WI38 (cell line): ENCODE results near the gene CDH15.

Experiments
- H3K4me3 ChIP-seq: 2 replicates; pipeline ENCODE4 v1.5.1; 2011; ENCODE audit warnings: low read depth, mild to moderate bottlenecking, control low read depth, low read length
- TF ChIP-seq, protein P1 (sequence below): IDR thresholded peaks from 2 replicates; pipeline ENCODE4 v1.5.1; 2012; ENCODE audit warnings: low read depth, mild to moderate bottlenecking, control low read depth, low read length

The CDH15 gene

DNA sequence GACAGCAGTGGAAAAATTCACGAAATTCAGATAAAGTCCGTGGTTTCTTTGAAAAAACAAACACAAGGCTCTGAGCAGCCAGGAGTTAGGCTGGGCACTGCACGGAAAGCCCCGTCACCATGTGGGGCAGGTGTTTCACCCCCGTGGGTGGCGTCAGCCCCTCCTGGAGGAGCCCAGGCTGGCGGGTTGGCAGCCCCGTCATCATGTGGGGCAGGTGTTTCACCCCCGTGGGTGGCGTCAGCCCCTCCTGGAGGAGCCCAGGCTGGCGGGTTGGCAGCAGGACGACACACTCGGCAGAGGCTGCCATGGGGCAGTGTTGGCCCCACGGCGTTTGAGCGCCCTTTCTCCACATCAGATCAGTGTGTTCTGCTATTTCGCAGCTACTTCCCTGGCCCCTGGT lies 39.8 kb upstream of the CDH15 start:
- TF ChIP-seq, protein P1, sequence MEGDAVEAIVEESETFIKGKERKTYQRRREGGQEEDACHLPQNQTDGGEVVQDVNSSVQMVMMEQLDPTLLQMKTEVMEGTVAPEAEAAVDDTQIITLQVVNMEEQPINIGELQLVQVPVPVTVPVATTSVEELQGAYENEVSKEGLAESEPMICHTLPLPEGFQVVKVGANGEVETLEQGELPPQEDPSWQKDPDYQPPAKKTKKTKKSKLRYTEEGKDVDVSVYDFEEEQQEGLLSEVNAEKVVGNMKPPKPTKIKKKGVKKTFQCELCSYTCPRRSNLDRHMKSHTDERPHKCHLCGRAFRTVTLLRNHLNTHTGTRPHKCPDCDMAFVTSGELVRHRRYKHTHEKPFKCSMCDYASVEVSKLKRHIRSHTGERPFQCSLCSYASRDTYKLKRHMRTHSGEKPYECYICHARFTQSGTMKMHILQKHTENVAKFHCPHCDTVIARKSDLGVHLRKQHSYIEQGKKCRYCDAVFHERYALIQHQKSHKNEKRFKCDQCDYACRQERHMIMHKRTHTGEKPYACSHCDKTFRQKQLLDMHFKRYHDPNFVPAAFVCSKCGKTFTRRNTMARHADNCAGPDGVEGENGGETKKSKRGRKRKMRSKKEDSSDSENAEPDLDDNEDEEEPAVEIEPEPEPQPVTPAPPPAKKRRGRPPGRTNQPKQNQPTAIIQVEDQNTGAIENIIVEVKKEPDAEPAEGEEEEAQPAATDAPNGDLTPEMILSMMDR: no peak
- H3K4me3 ChIP-seq: no peak overlapping the region

DNA sequence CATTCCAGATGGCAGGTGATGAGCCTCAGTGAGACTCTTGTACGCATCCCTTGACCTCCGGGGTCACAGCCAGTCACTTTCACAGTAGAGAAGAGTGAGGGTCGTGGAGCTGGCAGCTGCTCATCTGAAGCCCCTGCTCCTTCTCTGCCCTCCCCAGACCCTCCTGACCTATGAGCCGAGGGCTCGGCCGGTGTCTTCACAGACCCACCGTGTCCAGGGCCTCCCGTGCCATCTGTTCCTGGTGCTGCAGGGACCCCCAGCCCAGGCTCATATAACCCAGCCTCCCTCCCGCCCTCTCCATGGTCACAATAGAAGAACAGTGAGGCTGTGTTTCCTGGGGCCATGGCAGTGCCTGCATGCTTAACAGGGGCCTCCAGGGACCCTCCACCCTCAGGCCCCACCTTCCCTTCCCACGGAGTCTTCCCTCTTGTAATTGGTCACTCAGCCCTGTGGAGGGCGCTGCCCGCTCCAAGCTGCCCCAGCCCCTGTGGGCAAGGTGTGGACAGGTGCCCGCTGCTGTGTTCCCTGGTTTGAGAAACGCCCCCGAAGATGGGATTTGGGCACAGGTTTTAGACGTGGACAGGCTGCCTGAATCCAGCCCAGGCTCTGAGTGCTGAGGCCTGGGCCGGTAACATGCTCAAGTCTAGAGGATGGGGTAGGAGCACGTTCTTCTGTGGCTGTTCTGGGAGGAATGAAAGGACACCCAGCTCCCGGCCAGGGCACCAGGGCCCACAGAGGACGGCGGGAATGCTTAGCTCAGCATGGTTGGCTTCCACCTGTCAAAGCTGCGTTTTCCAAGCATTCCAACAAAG lies 39.1 kb upstream of the CDH15 start:
- H3K4me3 ChIP-seq: no peak overlapping the region
- TF ChIP-seq, protein P1: no peak

DNA sequence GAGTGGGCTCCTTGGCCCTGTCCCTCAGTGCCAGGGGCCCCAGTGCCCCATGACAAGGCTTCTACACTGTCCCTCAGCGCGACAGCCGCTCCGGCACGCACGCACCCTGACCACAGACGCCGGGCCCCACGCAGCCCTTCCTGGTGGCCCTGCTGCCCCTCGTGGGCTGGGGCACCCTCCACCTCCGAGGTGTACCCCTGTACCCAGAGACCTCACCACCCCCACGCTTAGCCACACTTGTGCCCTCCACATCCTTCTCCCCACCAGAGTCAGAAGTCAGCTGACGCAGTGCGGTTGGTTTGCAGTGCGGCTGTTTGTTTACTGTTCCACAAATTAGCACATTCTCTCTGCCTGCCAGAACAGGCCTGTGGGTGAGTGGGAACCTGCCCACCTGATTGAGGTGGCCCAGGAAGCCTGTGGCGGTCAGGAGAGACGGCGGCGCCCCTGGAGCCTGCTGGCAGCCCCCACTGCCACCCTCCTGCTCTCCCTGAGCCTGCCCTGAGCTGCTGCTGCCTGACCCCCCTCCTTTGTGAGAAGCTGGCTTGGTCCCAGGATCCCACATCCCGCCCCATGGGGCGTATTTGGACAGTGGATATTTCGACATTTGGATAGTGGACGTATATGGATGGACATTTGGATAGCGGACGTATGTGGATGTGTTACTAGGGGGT lies 38.0 kb upstream of the CDH15 start:
- TF ChIP-seq, protein P1: no peak
- no peak overlapping the region for H3K4me3 ChIP-seq

DNA sequence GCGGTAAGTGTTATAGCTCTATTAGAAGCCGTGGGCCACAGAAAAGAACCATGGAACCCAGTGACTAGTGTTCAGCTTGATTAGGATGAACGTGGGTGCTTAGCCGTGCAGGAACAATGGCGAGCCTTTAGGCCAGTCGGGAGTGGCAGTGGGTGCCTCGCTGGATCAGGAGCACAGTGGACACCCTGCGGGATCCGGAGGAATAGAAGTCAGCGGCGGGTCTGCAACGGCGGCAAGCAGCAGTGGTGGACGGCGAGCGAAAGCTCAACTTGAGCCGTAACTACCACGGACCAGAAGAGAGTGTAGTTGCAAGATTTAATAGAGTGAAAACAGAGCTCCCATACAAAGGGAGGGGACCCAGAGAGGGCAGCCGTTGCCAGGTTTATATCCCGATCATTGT lies 37.3 kb upstream of the CDH15 start:
- TF ChIP-seq, protein P1: no peak
- H3K4me3 ChIP-seq: no peak overlapping the region

DNA sequence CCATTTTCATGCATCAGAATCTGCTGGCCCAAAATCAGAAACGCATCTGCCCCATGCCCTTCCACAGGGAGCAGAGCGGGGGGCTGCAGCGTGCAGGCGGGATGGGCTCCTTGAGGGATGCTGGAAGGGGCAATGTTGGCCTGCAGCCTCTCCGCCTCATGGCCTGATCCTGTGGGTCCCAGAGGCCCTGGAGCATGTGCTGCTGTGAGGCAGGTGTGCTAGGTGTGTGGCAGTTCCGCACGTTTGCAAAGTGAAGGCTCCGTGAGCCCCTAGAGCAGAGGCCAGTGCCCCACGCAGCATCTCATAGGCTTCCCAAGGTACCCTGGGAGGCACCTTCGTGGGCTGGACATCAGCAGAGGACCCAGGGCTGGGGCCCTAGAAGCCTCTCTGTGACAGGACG lies 36.4 kb upstream of the CDH15 start:
- H3K4me3 ChIP-seq: no peak overlapping the region
- TF ChIP-seq, protein P1: no peak

DNA sequence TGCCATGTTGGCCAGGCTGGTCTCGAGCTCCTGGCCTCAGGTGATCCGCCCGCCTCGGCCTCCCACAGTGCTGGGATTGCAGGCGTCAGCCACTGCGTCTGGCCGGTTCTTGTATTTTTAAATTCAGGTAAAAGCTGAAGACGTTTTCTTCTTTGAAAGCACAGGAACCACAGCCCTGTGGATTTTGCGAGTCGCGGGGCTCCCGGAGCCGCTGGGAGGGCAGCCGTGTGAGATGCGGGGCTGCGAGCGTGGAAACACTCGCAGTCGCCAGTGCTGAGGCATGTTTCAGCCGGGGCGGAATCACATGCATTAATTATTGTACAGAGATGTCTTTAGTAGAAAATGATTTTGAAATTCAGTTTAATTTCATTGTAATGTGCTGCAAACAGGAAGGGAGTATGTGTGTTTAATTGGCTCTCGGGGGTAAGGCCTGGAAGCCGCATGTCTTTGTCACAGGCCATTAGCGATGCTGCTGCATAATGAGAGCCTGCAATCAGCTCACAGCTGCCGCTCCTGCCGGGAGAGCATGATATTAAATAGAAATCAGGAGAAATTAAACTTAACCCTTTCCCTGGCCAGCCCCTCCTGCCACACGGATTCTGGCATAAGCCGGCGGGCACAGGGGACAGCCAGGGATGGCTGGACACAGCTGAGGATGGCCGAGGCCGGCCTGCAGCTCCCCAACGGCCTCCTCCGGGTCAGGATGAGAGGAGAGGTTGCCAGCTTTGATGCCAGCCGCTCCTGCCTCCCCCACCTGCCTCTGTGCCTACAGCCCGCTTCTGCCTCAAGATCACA lies 35.4 kb upstream of the CDH15 start:
- TF ChIP-seq, protein P1: no peak
- H3K4me3 ChIP-seq: no peak overlapping the region
